Keratinocyte (primary cell): ENCODE results near the gene TSPEAR.

ENCODE experiments used
- EZH2 ChIP-seq: IDR thresholded peaks from one replicate; pipeline ENCODE4 v1.6.1; 2012; ENCODE audit warnings: inconsistent platforms, mild to moderate bottlenecking, low read length, moderate library complexity
- TF ChIP-seq, protein P1 (sequence below), 3 experiments: IDR thresholded peaks in 1 of 3; conservative IDR thresholded peaks in 1 of 3; optimal IDR thresholded peaks in 1 of 3; 2 replicates in 2 of 3; 3 replicates in 1 of 3; pipeline versions ENCODE3 to v1.5.1; 2011; ENCODE audit warnings: low read length in 3 of 3, mild to moderate bottlenecking in 3 of 3, moderate library complexity in 2 of 3, control low read depth in 1 of 3, inconsistent platforms in 1 of 3; ENCODE audit not compliant: insufficient read depth in 2 of 3; ENCODE audit errors: extremely low read depth in 1 of 3

DNA sequence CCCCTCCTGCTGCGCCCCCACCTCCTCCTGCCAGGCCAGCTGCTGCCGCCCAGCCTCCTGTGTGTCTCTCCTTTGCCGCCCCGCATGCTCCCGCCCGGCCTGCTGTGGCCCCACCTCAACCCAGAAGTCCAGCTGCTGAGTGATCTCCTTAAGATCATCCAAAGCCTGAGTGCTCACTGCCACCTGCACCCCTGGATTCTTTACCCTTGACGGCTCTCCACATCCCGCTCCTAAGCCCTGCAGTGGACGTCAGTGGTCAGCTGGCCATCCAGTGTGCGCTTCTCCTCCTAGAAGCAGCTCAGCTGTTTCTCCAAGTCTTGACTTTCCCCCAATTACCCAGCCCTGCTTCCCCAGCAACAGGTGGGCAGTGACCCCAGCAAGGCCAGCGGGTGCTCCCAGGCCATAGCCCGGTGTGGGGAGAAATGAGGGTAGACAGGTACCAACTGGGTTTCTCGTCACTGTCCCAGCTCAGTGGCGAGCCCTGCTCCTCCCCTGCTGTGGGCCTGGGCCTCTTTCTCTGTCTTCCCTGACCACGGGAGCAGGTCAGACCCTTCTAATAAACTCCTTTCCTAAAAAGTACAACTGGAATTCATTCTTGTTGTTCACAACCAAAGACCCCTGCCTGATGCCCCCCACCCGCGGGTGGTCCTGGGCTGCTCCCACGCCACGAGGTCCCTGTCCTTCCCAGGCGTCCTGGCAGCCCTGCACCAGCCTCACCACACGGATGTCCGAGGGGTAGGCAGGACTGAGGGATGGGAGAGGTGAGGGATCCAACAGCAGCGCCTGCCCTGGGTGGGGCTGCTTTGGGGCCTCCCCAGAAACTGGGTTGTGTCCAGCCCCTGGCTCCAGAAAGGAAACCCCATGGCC is 109.5 kb downstream of the TSPEAR start:
- TF ChIP-seq, protein P1, sequence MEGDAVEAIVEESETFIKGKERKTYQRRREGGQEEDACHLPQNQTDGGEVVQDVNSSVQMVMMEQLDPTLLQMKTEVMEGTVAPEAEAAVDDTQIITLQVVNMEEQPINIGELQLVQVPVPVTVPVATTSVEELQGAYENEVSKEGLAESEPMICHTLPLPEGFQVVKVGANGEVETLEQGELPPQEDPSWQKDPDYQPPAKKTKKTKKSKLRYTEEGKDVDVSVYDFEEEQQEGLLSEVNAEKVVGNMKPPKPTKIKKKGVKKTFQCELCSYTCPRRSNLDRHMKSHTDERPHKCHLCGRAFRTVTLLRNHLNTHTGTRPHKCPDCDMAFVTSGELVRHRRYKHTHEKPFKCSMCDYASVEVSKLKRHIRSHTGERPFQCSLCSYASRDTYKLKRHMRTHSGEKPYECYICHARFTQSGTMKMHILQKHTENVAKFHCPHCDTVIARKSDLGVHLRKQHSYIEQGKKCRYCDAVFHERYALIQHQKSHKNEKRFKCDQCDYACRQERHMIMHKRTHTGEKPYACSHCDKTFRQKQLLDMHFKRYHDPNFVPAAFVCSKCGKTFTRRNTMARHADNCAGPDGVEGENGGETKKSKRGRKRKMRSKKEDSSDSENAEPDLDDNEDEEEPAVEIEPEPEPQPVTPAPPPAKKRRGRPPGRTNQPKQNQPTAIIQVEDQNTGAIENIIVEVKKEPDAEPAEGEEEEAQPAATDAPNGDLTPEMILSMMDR (optimal IDR thresholded peaks at IDR 0.05 in 1 of 3, IDR thresholded peaks at IDR 0.05 in 1 of 3, conservative IDR thresholded peaks at IDR 0.05 in 1 of 3; ENCODE audit: extremely low read depth in 1 of 3, insufficient read depth in 2 of 3, low read length in 3 of 3) = no peak
- no peak for TF ChIP-seq EZH2
